Activated naive CD4-positive, alpha-beta T cell treated with anti-CD3 and anti-CD28 coated beads, Interleukin-2, amount 50 U/mL, for 72 hours (primary cell): ENCODE data around the gene DDR1. TPM values are rescaled to one million over a fixed set of nuclear protein-coding genes. Genes with fewer than 3 reads are reported as not detected.
"Not testable (repeated sequence)": the region's sequence is repeated elsewhere in the genome, so short reads cannot be mapped to it uniquely, and the experiment has no call there.

Experiments
- ATAC-seq, 2 donors: fragments of 150-1000 bp; cut with Tn5 transposase; 2 replicates each; pipeline ENCODE4 v1.10.0; 2021; ENCODE audit warnings: mild to moderate bottlenecking in 2 of 2, moderate library complexity in 2 of 2
- DNase-seq, 2 donors: peaks; one replicate each; pipeline ENCODE4 v3.0.0; 2021 to 2022; ENCODE audit warnings: low spot score in 2 of 2
- H3K27ac Mint-ChIP-seq, 2 donors: one replicate each; pipeline ENCODE4 v1.8.0; 2022; ENCODE audit warnings: mild to moderate bottlenecking in 2 of 2, mixed read lengths in 2 of 2
- H3K36me3 Mint-ChIP-seq, 2 donors: one replicate each; pipeline ENCODE4 v1.8.0; 2022; ENCODE audit warnings: mixed read lengths in 2 of 2
- H3K9me3 Mint-ChIP-seq, 2 donors: one replicate each; pipeline ENCODE4 v1.8.0; 2022; ENCODE audit warnings: mixed read lengths in 2 of 2
- total RNA-seq, 2 donors: library from RNA; stranded (reverse); gene quantifications; one replicate each; pipeline ENCODE4 v1.2.3, GENCODE V29; 2022

Gene DDR1
- total RNA-seq, 2 donors from 2014 or later, result 15.2 to 20.7 TPM

DNA sequence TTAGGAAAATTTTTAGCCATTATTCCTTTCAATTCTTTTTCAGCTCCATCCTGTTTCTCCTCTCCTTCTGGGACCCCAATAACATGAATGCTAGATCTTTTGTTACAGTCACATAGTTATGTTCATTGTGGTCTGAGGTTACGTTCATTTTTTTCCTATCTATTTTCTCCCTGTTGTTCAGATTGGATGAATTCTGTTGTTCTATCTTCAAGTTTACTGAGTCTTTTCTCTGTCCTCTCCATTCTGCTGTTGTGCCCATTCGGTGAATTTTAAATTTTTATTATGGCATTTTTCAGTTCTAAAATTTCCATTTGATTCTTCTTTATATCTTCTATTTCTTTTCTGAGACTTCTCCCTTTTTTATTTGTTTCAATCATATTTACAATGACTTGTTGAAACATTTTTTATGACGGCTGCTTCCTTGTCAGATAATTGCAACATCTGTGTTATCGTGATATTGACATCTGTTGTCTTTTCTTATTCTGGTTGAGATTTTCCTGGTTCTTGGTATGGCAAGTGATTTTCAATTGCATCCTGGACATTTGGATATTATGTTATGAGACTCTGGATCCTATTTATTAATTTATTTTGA, 12.6 kb upstream of the DDR1 start:
- DNase-seq (no peak), ATAC-seq (no peak)
- Mint-ChIP-seq H3K27ac (peak overlapping the region; percentile 18 to 95), H3K36me3 (peaks cover 6 to 43% of the 10 kb centered on the region in 2 donors), H3K9me3 (peaks cover 7 to 39% of the 10 kb centered on the region in 2 donors)

DNA sequence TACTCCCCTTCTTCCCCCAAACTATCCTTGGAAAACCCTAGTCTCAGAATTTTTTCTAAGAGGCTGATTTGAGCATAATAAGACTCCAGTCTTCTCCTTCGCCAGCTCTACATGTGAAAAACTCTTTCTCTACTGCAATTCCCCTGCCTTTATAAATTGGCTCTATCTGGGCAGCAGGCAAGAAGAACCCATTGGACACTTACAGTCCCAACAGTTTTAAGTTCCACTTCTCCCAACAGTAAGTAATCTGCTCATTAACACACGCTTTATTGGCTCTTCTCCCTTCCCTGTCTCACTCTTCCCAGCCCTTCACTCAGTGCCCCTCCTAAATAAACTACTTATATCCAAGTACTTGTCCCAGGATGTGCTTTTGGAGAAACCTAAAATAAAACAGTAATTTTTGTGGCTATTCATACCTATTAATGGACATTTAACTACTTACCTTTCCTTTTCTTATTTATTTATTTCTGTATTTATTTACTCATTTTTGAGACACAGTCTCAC, 11.1 kb upstream of the DDR1 start:
- H3K27ac Mint-ChIP-seq, result peak overlapping the region in 1 of 2 donors; percentile 95
- DNase-seq (no peak), ATAC-seq (no peak)

DNA sequence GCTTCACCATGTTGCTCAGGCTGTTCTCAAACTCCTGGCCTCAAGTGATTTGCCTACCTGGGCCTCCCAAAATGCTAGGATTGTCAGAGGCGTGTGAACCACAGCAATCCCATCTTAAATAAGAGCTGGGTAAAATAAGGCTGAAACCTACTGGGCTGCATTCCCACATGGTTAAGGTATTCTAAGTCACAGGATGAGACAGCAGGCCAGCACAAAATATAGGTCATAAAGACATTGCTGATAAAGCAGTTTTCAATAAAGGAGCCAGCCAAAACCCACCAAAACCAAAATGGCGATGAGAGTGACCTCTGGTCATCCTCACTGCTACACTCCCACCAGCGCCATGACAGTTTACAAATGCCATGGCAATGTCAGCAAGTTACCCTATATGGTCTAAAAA, 10.5 kb upstream of the DDR1 start:
- Mint-ChIP-seq H3K9me3 (peaks cover 7 to 38% of the 10 kb centered on the region in 2 donors), H3K36me3 (peaks cover 6 to 43% of the 10 kb centered on the region in 2 donors), H3K27ac (peak overlapping the region in 1 of 2 donors; percentile 95)
- DNase-seq, result peak in 1 of 2 donors; percentile 26
- ATAC-seq, result not testable (repeated sequence)

More for the DNA sequence above, 11.1 kb upstream of the DDR1 start:
- Mint-ChIP-seq H3K9me3 (peaks cover 7 to 39% of the 10 kb centered on the region in 2 donors), H3K36me3 (peaks cover 6 to 43% of the 10 kb centered on the region in 2 donors)

DNA sequence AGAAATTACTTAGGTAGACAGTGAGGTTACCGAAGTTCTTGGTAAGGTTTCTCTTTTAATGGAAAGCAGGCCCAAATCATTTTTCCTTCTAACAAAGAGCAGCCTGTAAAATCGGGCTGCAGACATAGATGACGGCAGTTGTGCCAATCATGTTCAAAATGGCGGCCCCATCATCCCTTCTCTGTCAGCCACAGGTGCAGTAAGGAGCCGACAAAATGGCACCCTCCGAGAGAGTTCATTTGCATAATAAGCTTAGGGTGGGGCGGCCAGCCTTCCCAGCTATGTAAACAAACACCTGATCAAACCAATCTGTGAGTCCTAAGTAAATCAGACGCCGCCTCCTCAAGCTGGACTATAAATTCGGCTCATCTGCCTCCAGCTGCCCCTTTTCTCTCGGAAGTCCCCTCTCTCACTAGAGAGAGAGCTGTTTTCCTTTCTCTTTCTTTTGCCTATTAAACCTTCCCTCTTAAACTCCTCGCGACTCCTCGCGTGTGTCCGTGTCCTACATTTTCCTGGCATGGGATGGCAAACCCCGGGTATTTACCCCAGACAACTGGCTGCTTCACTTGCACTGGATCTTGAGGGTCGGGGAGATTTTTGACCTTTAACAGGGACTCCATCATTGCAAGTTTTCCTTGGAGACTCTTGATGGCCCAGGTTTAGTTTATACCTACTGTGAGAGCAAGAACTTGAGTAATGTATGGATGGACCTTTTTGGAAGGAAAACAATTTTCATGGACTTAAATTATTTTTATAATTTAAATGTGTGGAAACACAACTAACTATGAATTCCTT, 8.9 kb upstream of the DDR1 start:
- DNase-seq, result no peak
- H3K27ac Mint-ChIP-seq, result peak overlapping the region; percentile 76 to 91
- H3K9me3 Mint-ChIP-seq, result peaks cover 3 to 29% of the 10 kb centered on the region in 2 donors

DNA sequence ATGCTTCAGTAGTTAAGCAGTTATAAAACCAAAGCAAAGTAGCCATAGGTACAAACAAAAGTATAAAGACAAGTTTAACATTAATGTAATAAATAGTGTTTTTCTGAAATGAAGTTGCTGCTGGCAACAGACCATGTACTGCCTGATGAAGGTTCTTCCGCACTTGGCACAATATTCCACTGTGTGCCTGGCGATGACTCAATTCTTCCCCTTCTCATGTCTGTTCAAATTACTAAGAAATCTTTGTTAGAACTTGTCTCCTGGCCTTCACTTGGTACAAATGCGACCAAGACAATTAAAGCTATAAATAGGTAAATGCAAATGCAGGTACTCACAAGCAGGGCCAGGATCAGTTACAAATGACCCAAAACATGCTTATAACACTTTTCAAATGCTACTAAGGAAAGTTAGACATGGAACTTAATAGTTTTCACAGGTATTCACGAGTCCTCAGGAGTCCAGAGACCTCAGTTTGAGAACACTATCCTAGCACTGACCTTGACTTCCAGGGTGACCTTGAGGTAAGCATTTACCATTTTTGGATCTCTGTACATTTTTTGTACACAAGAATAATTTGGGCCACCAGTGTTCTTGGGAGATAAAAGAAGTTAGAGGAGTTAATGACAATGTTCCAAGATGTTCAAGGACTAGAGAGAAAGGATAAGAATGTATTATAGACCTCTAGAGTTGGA, 8.1 kb upstream of the DDR1 start:
- ATAC-seq (peak in 1 of 2 donors; percentile 36), DNase-seq (no peak)
- Mint-ChIP-seq H3K36me3 (peaks cover 0 to 25% of the 10 kb centered on the region in 2 donors), H3K27ac (peak overlapping the region; percentile 84 to 91), H3K9me3 (peaks cover 0 to 23% of the 10 kb centered on the region in 2 donors)

More for the DNA sequence above, 8.9 kb upstream of the DDR1 start:
- ATAC-seq, result no peak
- H3K36me3 Mint-ChIP-seq, result peaks cover 0 to 33% of the 10 kb centered on the region in 2 donors

DNA sequence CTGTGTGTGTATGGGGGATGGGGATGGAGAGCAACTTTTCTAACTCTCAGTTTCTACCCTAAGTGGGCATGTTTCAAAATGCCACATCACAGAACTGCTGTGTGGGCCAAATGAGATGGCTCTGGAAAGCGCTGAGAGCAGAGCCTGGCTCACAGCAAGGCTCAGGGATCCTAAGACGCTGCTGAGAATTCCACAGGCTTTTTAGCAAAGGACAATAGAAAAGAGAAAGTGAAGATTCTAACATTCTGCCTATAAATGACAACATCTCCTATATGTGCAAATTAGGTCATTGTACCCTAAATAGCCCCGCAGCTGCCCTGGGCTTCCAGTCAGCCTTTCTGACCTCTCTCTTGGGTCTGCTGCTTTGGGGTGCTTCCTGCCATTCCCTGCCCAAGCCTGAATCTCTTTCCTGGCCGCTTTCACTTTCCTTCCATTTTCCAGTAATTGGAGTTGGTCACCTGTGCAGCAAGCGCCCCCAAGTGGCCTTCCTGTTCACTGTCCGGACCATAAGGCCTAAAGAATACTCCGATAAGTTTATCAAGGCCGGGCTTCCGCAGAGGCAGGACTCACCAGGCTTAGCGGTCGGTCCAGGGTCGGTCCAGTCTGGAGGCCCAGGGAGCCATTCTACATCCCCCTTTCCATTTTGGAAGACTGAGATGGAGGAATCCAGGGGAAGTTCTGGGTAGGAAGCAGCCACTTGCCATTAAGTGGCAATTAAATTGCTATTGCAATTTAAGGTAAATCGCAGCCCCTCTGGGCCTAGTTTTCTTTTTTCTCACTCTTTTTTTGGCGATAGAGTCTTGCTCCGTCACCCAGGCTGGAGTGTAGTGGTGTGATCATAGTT, 6.7 kb upstream of the DDR1 start:
- peak; percentile 71 to 82 for DNase-seq
- ATAC-seq, result peak; percentile 81 to 84
- H3K9me3 Mint-ChIP-seq, result peaks cover 0 to 9% of the 10 kb centered on the region in 2 donors
- peaks cover 0 to 11% of the 10 kb centered on the region in 2 donors for H3K36me3 Mint-ChIP-seq
- peak overlapping the region; percentile 84 to 91 for H3K27ac Mint-ChIP-seq

DNA sequence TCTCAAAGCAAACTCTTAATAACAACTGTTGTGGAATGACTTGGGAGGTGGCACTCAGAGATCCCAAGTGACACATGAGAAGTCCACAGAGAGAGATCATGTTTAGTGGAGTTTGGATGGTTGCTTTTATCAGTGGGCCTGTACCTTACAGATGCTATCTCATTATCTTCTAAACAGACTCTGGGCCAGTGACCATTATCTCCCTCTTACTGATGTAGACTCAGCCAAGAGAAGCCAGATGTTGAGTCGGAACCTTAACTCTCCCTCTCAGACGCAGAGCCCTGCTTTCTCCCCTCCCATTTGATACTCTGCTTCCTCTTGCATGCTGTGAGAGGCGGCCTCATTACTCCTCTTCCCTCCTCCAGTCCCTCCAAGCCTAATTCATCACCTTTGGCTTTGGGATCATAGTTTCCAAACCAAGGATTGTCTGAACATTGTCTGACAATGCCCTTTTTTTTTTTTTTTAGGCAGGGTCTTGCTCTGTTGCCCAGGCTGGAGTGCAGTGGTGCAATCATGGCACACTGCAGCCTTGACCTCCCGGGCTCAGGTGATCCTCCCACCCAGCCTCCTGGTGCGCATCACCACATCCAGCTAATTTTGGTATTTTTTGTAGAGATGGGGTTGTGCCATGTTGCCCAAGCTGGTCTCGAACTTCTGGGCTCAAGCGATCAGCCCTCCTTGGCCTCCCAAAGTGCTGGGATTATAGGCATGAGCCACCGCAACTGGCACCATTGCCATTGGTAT, 4.5 kb upstream of the DDR1 start:
- Mint-ChIP-seq H3K36me3 (no peaks in the 10 kb centered on the region), H3K9me3 (no peaks in the 10 kb centered on the region), H3K27ac (no peak overlapping the region)
- ATAC-seq (no peak), DNase-seq (no peak)

DNA sequence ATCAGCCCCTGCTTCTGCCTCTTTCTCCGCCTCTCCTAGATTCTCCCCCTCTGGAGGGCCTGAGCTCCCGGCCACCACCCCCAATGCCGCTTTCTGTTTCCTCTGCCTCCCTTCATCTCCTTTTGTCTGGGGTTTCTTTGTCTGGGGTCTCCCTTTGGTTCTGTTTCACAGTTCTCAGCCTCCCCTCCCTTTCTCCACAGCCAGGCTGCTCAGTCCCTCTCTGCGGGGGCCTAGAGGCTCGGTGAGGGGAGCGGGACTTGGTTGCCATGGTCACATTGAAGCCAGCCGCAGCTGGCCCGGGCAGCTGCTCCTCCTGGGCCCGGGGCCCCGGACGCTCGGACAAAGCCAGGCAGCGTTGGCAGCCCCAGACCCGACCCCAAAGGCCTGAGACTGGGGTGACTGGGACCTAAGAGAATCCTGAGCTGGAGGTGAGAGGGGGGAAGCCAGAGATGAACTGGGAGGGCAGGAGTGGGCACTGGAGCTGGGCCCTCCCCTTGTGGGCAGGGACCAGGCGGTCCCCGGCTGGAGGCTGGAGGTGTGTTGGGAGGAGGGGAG, 3.5 kb upstream of the DDR1 start:
- Mint-ChIP-seq H3K27ac (peak overlapping the region in 1 of 2 donors; percentile 37), H3K36me3 (no peaks in the 10 kb centered on the region), H3K9me3 (no peaks in the 10 kb centered on the region)
- ATAC-seq (no peak), DNase-seq (no peak)

DNA sequence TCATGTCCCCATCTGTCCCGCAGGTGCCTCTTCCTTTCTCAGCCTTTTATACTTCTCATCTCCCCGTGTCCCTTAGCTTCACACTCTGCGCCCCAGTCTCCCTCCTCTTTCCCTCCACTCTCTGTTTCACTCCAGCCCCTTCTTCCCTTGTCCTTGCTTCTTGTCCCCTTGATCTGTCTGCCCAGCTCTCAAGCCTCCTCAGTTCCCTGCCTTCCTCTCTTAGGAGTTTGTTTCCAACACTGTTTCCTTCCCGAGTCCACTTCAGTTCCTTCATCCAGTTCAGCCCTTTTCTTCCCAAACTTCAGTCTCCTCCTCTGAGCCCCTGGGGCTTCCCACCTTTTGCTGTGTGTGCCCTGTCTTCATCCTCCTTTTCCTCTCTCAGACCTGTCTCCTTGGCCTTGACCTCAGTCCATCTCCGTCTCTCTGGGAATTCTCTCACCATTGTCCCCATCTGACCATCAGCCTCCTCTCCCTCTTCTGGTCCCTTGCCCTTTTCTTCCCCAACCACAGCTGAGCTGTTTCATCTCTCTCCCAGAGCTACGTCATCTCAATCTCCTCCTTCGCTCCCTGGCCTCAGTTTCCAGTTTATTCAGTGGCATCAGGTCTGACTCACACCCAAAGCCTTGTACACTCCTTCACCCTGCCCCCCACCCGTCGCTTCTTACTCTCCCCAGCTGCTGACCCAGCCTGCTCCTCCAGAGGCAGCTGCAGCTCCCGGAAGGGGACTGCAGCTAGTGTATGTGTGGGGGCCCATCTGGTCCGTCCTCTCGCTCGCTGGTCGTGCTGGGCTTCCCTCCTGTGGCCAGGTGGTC, 2.7 kb upstream of the DDR1 start:
- Mint-ChIP-seq H3K36me3 (no peaks in the 10 kb centered on the region), H3K9me3 (no peaks in the 10 kb centered on the region), H3K27ac (peak overlapping the region in 1 of 2 donors; percentile 37)
- ATAC-seq (no peak), DNase-seq (peak in 1 of 2 donors; percentile 48)

DNA sequence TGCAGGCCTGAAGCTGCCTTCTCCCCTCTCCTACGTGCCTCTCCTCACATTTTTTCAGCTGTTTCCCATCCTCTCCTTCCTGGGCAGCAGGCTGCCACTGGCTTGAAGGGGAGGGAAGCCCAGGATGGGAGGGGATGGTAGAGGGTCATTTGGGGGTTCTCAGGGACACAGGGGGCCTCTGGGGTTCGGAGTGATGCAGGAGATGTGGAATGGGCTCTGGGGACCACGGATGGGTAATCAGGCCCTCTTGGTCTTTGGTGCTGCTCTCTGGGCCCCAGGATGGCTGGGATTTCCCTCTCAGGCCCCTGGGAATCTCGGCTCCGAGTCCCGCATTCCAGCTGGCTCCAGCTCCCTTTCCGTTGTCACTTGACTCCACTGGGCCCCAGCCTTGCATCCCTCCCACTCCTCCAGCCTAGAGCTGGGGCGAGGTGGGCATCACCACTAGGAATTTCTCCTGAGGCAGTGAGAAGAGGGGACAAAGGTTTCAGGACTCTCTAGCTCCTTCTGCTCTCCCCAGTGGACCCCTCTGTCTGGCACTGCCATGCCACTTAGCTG, 2.0 kb upstream of the DDR1 start:
- peak overlapping the region in 1 of 2 donors; percentile 37 for H3K27ac Mint-ChIP-seq
- H3K36me3 Mint-ChIP-seq, result no peaks in the 10 kb centered on the region
- no peaks in the 10 kb centered on the region for H3K9me3 Mint-ChIP-seq
- DNase-seq (peak in 1 of 2 donors; percentile 54), ATAC-seq (no peak)

DNA sequence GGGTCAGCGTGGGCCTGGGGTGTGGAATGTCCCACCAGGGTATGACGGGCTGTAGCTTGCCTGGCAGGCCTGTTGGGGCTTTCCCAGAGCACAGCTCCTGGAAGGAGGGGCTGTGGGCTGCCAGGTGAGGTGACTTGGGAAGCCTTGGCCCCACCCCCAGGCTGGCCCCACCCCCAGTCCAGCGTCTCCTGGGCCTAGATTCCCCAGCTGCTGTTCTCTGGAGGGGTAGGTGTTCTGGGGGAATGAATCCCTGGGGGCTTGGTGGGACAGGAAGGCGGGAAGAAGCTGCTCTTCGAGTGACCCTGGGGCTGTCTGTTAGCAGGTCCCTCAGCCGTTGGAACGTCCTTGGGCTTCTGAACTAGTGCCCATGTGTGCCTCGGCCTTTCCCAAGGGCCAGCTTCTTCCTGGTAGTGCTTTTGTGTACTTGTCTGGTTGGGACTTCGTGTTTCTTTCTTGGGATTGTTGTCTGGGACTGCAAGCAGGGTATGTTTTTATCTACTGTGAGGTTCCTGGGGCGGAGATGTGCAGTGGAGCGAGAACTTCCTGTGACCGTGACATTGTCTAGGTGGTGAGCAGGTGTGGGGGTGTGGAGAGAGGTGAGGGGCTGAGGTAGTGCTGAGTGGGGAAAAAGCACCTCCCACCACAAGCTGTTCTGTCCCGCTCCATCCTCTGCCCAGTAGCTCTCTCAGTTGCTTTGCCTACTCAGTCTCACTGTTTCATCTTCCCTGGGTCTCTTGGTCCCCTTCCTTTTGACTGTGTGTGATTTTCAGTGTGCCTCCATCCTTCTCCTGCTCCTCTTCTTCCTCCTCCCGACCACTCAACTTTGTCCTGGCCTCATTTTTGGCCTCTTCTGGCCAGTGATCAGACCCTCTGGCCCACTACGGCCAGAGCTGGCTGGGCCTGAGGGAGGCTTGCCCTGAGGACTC, 1.3 kb upstream of the DDR1 start:
- Mint-ChIP-seq H3K27ac (peak overlapping the region in 1 of 2 donors; percentile 61), H3K36me3 (no peaks in the 10 kb centered on the region), H3K9me3 (no peaks in the 10 kb centered on the region)
- no peak for ATAC-seq
- no peak for DNase-seq

DNA sequence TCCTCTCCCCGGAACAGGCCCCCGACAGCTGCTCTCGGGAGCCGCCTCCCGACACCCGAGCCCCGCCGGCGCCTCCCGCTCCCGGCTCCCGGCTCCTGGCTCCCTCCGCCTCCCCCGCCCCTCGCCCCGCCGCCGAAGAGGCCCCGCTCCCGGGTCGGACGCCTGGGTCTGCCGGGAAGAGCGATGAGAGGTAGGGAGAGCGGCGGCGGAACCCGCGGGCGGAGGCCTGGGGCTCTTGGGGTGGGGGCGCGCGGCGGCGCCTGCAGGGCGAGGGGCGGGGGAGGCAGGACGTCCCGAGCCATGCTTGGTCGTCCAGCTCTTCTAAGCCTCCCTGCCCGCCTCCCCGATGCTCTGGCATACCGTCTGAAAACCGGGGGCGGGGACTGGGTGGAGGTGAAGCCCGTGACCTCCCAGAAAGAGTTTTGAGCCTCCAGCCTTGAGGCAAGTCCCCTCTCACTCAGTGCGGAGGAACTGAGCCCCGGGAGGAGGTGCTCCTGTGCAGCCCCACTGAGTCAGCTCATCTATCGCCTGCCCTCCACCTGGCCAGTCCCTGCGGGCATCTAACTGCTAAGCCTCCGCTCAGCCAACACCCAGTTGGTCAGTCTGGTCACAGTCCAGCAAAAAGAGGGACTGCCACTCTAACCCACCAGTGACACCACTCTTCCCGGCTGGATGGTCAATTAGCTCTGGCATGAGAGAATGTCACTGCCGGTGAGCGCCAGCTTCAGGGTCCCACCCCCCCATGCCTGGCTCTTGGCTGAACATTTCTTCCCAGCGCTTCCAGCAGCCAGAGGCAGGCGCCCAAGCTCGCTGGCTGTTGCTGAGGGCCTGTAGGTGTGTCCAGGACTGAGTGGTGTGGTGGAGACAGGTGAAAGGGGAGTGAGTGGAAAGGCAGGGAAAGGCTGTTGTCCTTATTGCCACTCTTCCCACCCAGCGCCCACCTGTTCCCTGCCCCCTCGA, 482 bp downstream of the DDR1 start:
- peak; percentile 58 to 74 for DNase-seq
- peak; percentile 63 to 80 for ATAC-seq
- H3K27ac Mint-ChIP-seq, result peak overlapping the region in 1 of 2 donors; percentile 78

More for the DNA sequence above, 482 bp downstream of the DDR1 start:
- H3K36me3 Mint-ChIP-seq, result no peaks in the 10 kb centered on the region
- no peaks in the 10 kb centered on the region for H3K9me3 Mint-ChIP-seq
